Activated naive CD8-positive, alpha-beta T cell treated with anti-CD3 and anti-CD28 coated beads, Interleukin-2, amount 50 U/mL, for 24 hours (primary cell): ENCODE results near the gene HTRA2.
A peak's percentile ranks its signal among the peaks of the same experiment; 100 is the strongest.

Source experiments
- ATAC-seq: fragments of 150-1000 bp; cut with Tn5 transposase; one replicate; pipeline ENCODE4 v1.10.0; 2021
- DNase-seq: peaks from one replicate; pipeline ENCODE4 v3.0.0; 2021
- H3K27ac Mint-ChIP-seq: one replicate; pipeline ENCODE4 v1.8.0; 2021; ENCODE audit warnings: mild to moderate bottlenecking, mixed read lengths
- H3K27me3 Mint-ChIP-seq: one replicate; pipeline ENCODE4 v1.8.0; 2021; ENCODE audit warnings: mixed read lengths
- H3K36me3 Mint-ChIP-seq: one replicate; pipeline ENCODE4 v1.8.0; 2021; ENCODE audit warnings: low read depth, mixed read lengths
- H3K4me1 Mint-ChIP-seq: one replicate; pipeline ENCODE4 v1.8.0; 2021; ENCODE audit warnings: mixed read lengths
- H3K4me3 Mint-ChIP-seq: one replicate; pipeline ENCODE4 v1.8.0; 2021; ENCODE audit warnings: mild to moderate bottlenecking, moderate library complexity, mixed read lengths
- H3K9me3 Mint-ChIP-seq: one replicate; pipeline ENCODE4 v1.8.0; 2021; ENCODE audit warnings: mixed read lengths

The HTRA2 gene

DNA sequence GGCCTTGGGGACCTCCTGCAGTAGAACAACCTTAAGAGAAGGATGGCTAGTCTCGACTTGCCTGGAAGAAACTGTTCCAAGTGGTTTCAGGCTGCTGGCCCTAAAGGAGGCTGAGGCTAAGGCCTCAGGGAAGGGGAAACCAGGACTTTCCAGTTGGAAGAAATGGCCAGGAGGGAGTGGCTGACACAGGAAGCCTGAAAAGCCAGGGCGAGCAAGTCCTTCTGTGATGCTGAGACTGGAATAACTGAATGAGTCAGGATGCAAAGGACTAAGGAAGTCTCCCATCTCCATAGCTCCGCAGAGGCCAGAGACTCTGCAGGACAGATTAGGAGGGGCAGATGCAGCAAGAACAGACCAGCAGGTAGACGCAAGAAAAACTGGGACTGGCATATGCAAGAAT, 7.4 kb downstream of the HTRA2 start:
- no peaks in the 10 kb centered on the region for H3K9me3 Mint-ChIP-seq
- DNase-seq (no peak), ATAC-seq (no peak)
- H3K27me3 Mint-ChIP-seq = peaks cover 20% of the 10 kb centered on the region
- peaks cover 16% of the 10 kb centered on the region for H3K4me1 Mint-ChIP-seq
- H3K4me3 Mint-ChIP-seq = no peak overlapping the region
- H3K27ac Mint-ChIP-seq = no peak overlapping the region
- peaks cover 10% of the 10 kb centered on the region for H3K36me3 Mint-ChIP-seq

- H3K27me3 Mint-ChIP-seq = peaks cover 27% of the 10 kb centered on the region
- H3K36me3 Mint-ChIP-seq = no peaks in the 10 kb centered on the region
- H3K9me3 Mint-ChIP-seq = no peaks in the 10 kb centered on the region
- peaks cover 13% of the 10 kb centered on the region for H3K4me1 Mint-ChIP-seq
- no peak for ATAC-seq
- DNase-seq = no peak
- peak overlapping the region; percentile 22 for H3K27ac Mint-ChIP-seq
- no peak overlapping the region for H3K4me3 Mint-ChIP-seq
These were observed 9.2 kb downstream of the HTRA2 start for GRCh38 chr2:74538881-74539339.

DNA sequence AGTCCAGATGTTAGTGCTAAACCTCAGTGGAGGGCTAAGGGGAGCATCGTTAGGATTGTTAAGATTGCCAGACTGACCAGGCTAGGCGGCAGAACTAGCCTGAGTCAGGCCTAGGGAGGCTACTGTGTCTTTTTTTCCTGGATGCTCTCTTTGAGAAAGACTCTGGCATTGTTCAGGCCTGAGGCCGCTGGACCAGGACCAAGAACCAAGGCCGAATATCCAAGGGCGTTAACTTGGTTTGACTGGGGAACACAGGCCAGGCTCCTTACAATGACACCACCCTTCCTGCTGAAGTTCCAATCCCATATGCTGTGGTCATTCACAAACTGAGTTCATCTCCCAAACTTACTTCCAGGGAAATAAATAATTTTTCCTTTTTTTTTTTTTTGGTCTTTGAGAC, 10.6 kb downstream of the HTRA2 start:
- no peak overlapping the region for H3K4me3 Mint-ChIP-seq
- ATAC-seq = no peak
- H3K4me1 Mint-ChIP-seq = peaks cover 13% of the 10 kb centered on the region
- H3K36me3 Mint-ChIP-seq = no peaks in the 10 kb centered on the region
- DNase-seq = no peak
- H3K27ac Mint-ChIP-seq = no peak overlapping the region
- peaks cover 31% of the 10 kb centered on the region for H3K27me3 Mint-ChIP-seq
- no peaks in the 10 kb centered on the region for H3K9me3 Mint-ChIP-seq

GRCh38 chr2:74542978-74543377, 13.2 kb downstream of the HTRA2 start:
- H3K27ac Mint-ChIP-seq = no peak overlapping the region
- H3K4me3 Mint-ChIP-seq = no peak overlapping the region
- H3K36me3 Mint-ChIP-seq = no peaks in the 10 kb centered on the region
- no peak for ATAC-seq
- H3K4me1 Mint-ChIP-seq = peaks cover 12% of the 10 kb centered on the region
- H3K9me3 Mint-ChIP-seq = no peaks in the 10 kb centered on the region
- DNase-seq = no peak
- peaks cover 35% of the 10 kb centered on the region for H3K27me3 Mint-ChIP-seq

- DNase-seq (no peak), ATAC-seq (no peak)
- Mint-ChIP-seq H3K4me3 (no peak overlapping the region), H3K9me3 (no peaks in the 10 kb centered on the region), H3K27me3 (peaks cover 31% of the 10 kb centered on the region), H3K27ac (no peak overlapping the region), H3K4me1 (peaks cover 8% of the 10 kb centered on the region), H3K36me3 (no peaks in the 10 kb centered on the region)
These were observed 14.9 kb downstream of the HTRA2 start for GRCh38 chr2:74544634-74545033.

- Mint-ChIP-seq H3K36me3 (peaks cover 1% of the 10 kb centered on the region), H3K4me3 (no peak overlapping the region), H3K27ac (no peak overlapping the region), H3K4me1 (peaks cover 9% of the 10 kb centered on the region), H3K27me3 (peaks cover 43% of the 10 kb centered on the region), H3K9me3 (no peaks in the 10 kb centered on the region)
- no peak for ATAC-seq
- no peak for DNase-seq
These were observed 16.3 kb downstream of the HTRA2 start for GRCh38 chr2:74546004-74546403.

GRCh38 chr2:74548285-74548899, 18.7 kb downstream of the HTRA2 start:
- peaks cover 12% of the 10 kb centered on the region for H3K4me1 Mint-ChIP-seq
- peak overlapping the region; percentile 45 for H3K27ac Mint-ChIP-seq
- H3K9me3 Mint-ChIP-seq = no peaks in the 10 kb centered on the region
- H3K36me3 Mint-ChIP-seq = peaks cover 1% of the 10 kb centered on the region
- DNase-seq (no peak), ATAC-seq (no peak)
- peak overlapping the region; percentile 70 for H3K4me3 Mint-ChIP-seq
- peaks cover 45% of the 10 kb centered on the region for H3K27me3 Mint-ChIP-seq

- ATAC-seq (peak; percentile 47), DNase-seq (peak; percentile 49)
- H3K36me3 Mint-ChIP-seq = peaks cover 1% of the 10 kb centered on the region
- no peak overlapping the region for H3K27ac Mint-ChIP-seq
- peaks cover 15% of the 10 kb centered on the region for H3K4me1 Mint-ChIP-seq
- H3K27me3 Mint-ChIP-seq = peaks cover 45% of the 10 kb centered on the region
- peak overlapping the region; percentile 69 for H3K4me3 Mint-ChIP-seq
- H3K9me3 Mint-ChIP-seq = no peaks in the 10 kb centered on the region
These were observed 19.4 kb downstream of the HTRA2 start for GRCh38 chr2:74548900-74549826.

DNA sequence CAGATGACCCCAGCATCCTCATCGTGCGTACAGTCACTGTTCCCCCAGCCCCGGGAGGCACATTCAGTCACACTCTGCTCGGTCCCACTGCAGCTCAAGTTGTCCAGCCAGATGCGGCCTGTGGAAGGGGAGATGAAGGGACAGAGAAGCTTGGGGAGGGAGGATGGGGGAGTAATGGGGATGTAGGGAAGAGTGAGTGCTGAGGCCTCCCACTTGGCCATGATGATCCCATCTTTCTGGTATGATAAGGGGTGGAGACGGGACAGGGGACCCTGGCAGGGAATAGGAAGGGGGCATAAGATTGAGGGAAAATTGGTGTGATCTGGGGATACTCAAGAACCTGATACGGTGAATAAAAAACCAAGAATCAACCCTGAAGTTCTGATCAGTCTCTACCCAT, 20.5 kb downstream of the HTRA2 start:
- H3K27me3 Mint-ChIP-seq = peaks cover 41% of the 10 kb centered on the region
- no peak for ATAC-seq
- peak overlapping the region; percentile 69 for H3K4me3 Mint-ChIP-seq
- H3K4me1 Mint-ChIP-seq = peaks cover 18% of the 10 kb centered on the region
- H3K36me3 Mint-ChIP-seq = peaks cover 3% of the 10 kb centered on the region
- no peak overlapping the region for H3K27ac Mint-ChIP-seq
- no peaks in the 10 kb centered on the region for H3K9me3 Mint-ChIP-seq
- no peak for DNase-seq

DNA sequence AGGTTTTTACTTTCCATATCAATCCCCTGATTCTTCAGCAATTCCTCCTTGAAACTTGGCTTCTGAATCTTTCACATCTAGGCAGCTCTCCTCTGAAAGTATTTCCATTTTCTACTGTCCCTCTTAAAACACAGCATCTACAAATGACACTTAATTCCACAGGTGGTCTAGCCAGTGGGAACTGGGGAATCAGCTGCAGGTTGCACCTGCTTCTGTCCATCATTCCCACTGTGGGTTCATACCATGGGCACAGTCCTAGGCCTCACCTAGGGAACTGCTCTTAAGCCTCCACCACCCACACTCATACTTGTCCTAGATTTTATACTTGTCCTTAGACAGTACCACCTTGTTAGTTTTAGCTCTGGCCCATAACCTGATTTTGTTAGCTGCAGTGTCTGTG, 21.8 kb downstream of the HTRA2 start:
- H3K9me3 Mint-ChIP-seq = no peaks in the 10 kb centered on the region
- peaks cover 8% of the 10 kb centered on the region for H3K36me3 Mint-ChIP-seq
- H3K27ac Mint-ChIP-seq = no peak overlapping the region
- DNase-seq = no peak
- no peak for ATAC-seq
- H3K4me3 Mint-ChIP-seq = no peak overlapping the region
- peaks cover 40% of the 10 kb centered on the region for H3K27me3 Mint-ChIP-seq
- peaks cover 24% of the 10 kb centered on the region for H3K4me1 Mint-ChIP-seq

- H3K27me3 Mint-ChIP-seq = peaks cover 38% of the 10 kb centered on the region
- peak overlapping the region; percentile 33 for H3K27ac Mint-ChIP-seq
- H3K9me3 Mint-ChIP-seq = no peaks in the 10 kb centered on the region
- H3K4me1 Mint-ChIP-seq = peaks cover 26% of the 10 kb centered on the region
- H3K36me3 Mint-ChIP-seq = peaks cover 8% of the 10 kb centered on the region
- no peak for ATAC-seq
- DNase-seq = no peak
- H3K4me3 Mint-ChIP-seq = peak overlapping the region; percentile 47
These were observed 22.5 kb downstream of the HTRA2 start for GRCh38 chr2:74551942-74552913.

GRCh38 chr2:74552914-74553811, 23.4 kb downstream of the HTRA2 start:
- H3K27ac Mint-ChIP-seq = peak overlapping the region; percentile 33
- DNase-seq (no peak), ATAC-seq (no peak)
- H3K9me3 Mint-ChIP-seq = no peaks in the 10 kb centered on the region
- H3K27me3 Mint-ChIP-seq = peaks cover 29% of the 10 kb centered on the region
- H3K36me3 Mint-ChIP-seq = peaks cover 8% of the 10 kb centered on the region
- peak overlapping the region; percentile 63 for H3K4me3 Mint-ChIP-seq
- peaks cover 25% of the 10 kb centered on the region for H3K4me1 Mint-ChIP-seq
